ENCODE results near the gene TFDP1. TPM values are rescaled to one million over a fixed set of nuclear protein-coding genes. Genes with fewer than 3 reads are reported as not detected.

The TFDP1 gene
- polyA plus RNA-seq, 1 of the 3 experiments (the other 2 are of a cell fraction), result 76.7 TPM

GRCh38 chr13:113635709-113636108 is 51.2 kb downstream of the TFDP1 start:
- ChIA-PET POLR2A (no interaction called here), CTCF (no interaction called here)
- H3K9me3 ChIP-seq, result no peaks in the 10 kb centered on the region
- no peak overlapping the region for H3K9ac ChIP-seq
- no peaks in the 10 kb centered on the region for H3K9me2 ChIP-seq
- H4K20me1 ChIP-seq (ENCODE audit: insufficient read depth), result no peaks in the 10 kb centered on the region
- H3K27me3 ChIP-seq (ENCODE audit: insufficient read depth), result no peaks in the 10 kb centered on the region
- no peak overlapping the region for H3K4me3 ChIP-seq (ENCODE audit: low read depth in 2 of 2, low read length in 1 of 2)
- WGBS (ENCODE audit: low lambda C conversion rate), result 97% methylated on average over 20 of the region's 25 CpGs
- H3F3A ChIP-seq (replicated peaks; ENCODE audit: insufficient read depth), result no peaks in the 10 kb centered on the region
- peaks cover 0 to 15% of the 10 kb centered on the region in 2 experiments; a peak in 2 of 4 replicates for H3K4me1 ChIP-seq (ENCODE audit: control insufficient read depth in 1 of 2, insufficient read depth in 2 of 2, low read depth in 1 of 2, low read length in 1 of 2)
- H3K4me2 ChIP-seq, result no peak overlapping the region
- H3K79me2 ChIP-seq (ENCODE audit: insufficient read depth), result no peaks in the 10 kb centered on the region; the same call in 1 of the 2 replicates
- H3K36me3 ChIP-seq (replicated peaks in 1 of 2; ENCODE audit: control insufficient read depth in 1 of 2, insufficient read depth in 2 of 2, low read length in 1 of 2), result peaks cover 35 to 81% of the 10 kb centered on the region in 2 experiments
- H3K27ac ChIP-seq (ENCODE audit: low read depth in 2 of 2, low read length in 1 of 2), result no peak overlapping the region
- TF ChIP-seq NFIC (IDR thresholded peaks at IDR 0.05; ENCODE audit: borderline replicate concordance) (no peak), FOXM1 (IDR thresholded peaks at IDR 0.05; ENCODE audit: low read depth) (no peak), GABPA (IDR thresholded peaks at IDR 0.05; ENCODE audit: low read depth) (no peak)
- DNase-seq, result no peak
- no peak overlapping the region for H2AFZ ChIP-seq (ENCODE audit: low read depth)

- CTCF ChIA-PET, result no interaction called here
- H2AFZ ChIP-seq (ENCODE audit: low read depth), result no peak overlapping the region
Measured at GRCh38 chr13:113636266-113636963, 51.9 kb downstream of the TFDP1 start.

GRCh38 chr13:113637262-113638160 is 53.0 kb downstream of the TFDP1 start:
- Histone ChIP-seq H3K9me3 (no peaks in the 10 kb centered on the region), H3K9me2 (no peaks in the 10 kb centered on the region), H3K27ac (ENCODE audit: low read depth in 2 of 2, low read length in 1 of 2) (no peak overlapping the region; a peak in 1 of 4 replicates), H3K9ac (no peak overlapping the region), H3F3A (replicated peaks; ENCODE audit: insufficient read depth) (no peaks in the 10 kb centered on the region), H3K4me3 (ENCODE audit: low read depth in 2 of 2, low read length in 1 of 2) (no peak overlapping the region), H3K4me2 (no peak overlapping the region), H2AFZ (ENCODE audit: low read depth) (no peak overlapping the region), H3K4me1 (ENCODE audit: control insufficient read depth in 1 of 2, insufficient read depth in 2 of 2, low read depth in 1 of 2, low read length in 1 of 2) (peaks cover 0 to 19% of the 10 kb centered on the region in 2 experiments; a peak in 2 of 4 replicates), H3K27me3 (ENCODE audit: insufficient read depth) (no peaks in the 10 kb centered on the region), H3K36me3 (replicated peaks in 1 of 2; ENCODE audit: control insufficient read depth in 1 of 2, insufficient read depth in 2 of 2, low read length in 1 of 2) (peaks cover 42 to 81% of the 10 kb centered on the region in 2 experiments), H4K20me1 (ENCODE audit: insufficient read depth) (no peaks in the 10 kb centered on the region), H3K79me2 (ENCODE audit: insufficient read depth) (no peaks in the 10 kb centered on the region)
- WGBS (ENCODE audit: low lambda C conversion rate), result 95% methylated on average over 30 of the region's 30 CpGs
- ChIA-PET POLR2A (no interaction called here), CTCF (interaction anchor here (0.6 to 1.5 kb wide), 2 partner anchors 87 to 609 kb away, joined by 3 to 4 read pairs; no protein-coding TSS in a partner anchor)
- DNase-seq, result no peak
- TF ChIP-seq CHD2 (IDR thresholded peaks at IDR 0.05; ENCODE audit: low read length, partially characterized antibody), result no peak
- no peak for TF ChIP-seq FOXJ3 (CRISPR knock-in tag; IDR thresholded peaks at IDR 0.05)
- no peak for TF ChIP-seq JUND (IDR thresholded peaks at IDR 0.05)
- no peak for TF ChIP-seq CTCF (IDR thresholded peaks at IDR 0.05)
- TF ChIP-seq SIN3A (IDR thresholded peaks at IDR 0.05; ENCODE audit: borderline replicate concordance, low read depth, low read length), result no peak
- TF ChIP-seq NFIC (IDR thresholded peaks at IDR 0.05; ENCODE audit: borderline replicate concordance), result no peak

More at GRCh38 chr13:113636266-113636963, 51.9 kb downstream of the TFDP1 start:
- Histone ChIP-seq H3K36me3 (replicated peaks in 1 of 2; ENCODE audit: control insufficient read depth in 1 of 2, insufficient read depth in 2 of 2, low read length in 1 of 2) (peaks cover 38 to 79% of the 10 kb centered on the region in 2 experiments), H3K4me1 (ENCODE audit: control insufficient read depth in 1 of 2, insufficient read depth in 2 of 2, low read depth in 1 of 2, low read length in 1 of 2) (peaks cover 0 to 17% of the 10 kb centered on the region in 2 experiments; a peak in 2 of 4 replicates), H3K4me3 (ENCODE audit: low read depth in 2 of 2, low read length in 1 of 2) (no peak overlapping the region), H4K20me1 (ENCODE audit: insufficient read depth) (no peaks in the 10 kb centered on the region), H3K27ac (ENCODE audit: low read depth in 2 of 2, low read length in 1 of 2) (no peak overlapping the region), H3K9ac (no peak overlapping the region), H3K4me2 (no peak overlapping the region), H3K9me2 (no peaks in the 10 kb centered on the region), H3K27me3 (ENCODE audit: insufficient read depth) (no peaks in the 10 kb centered on the region), H3K79me2 (ENCODE audit: insufficient read depth) (no peaks in the 10 kb centered on the region; the same call in 1 of the 2 replicates), H3K9me3 (no peaks in the 10 kb centered on the region), H3F3A (replicated peaks; ENCODE audit: insufficient read depth) (no peaks in the 10 kb centered on the region)
- no peak for TF ChIP-seq YY1 (IDR thresholded peaks at IDR 0.05; ENCODE audit: low read depth)
- no peak for TF ChIP-seq POLR2AphosphoS5 (IDR thresholded peaks at IDR 0.05; ENCODE audit: low read depth, low read length)
- no peak for TF ChIP-seq EZH2phosphoT487 (IDR thresholded peaks at IDR 0.05; ENCODE audit: borderline replicate concordance, low read depth)
- no peak for TF ChIP-seq GATA2 (CRISPR knock-in tag; IDR thresholded peaks at IDR 0.05)
- 90% methylated on average over 19 of the region's 24 CpGs for WGBS (ENCODE audit: low lambda C conversion rate)
- POLR2A ChIA-PET, result no interaction called here
- no peak for DNase-seq

Data from SK-N-SH (cell line).